Measurements from ENCODE around the gene COX14.
A peak's percentile ranks its signal among the peaks of the same experiment; 100 is the strongest.

COX14 gene

GRCh38 chr12:50111693-50112455 lies at the start of gene COX14:
TSS of gene COX14 (plus strand) at chr12:50112236. CDS start at chr12:50120044, 7,808 bp downstream.
- peak; percentile 94 for TF ChIP-seq CTCF (IDR thresholded peaks at IDR 0.05; ENCODE audit: control insufficient read depth, extremely low read depth, insufficient read depth)
- DNase-seq (ENCODE audit: low read depth), result peak; percentile 99
- peak within 1 kb of the TSS; percentile 99 for H3K4me3 ChIP-seq (ENCODE audit: low read depth, low read length)

GRCh38 chr12:50062728-50063460 lies 49.1 kb upstream of the COX14 start:
- TF ChIP-seq CTCF (IDR thresholded peaks at IDR 0.05; ENCODE audit: control insufficient read depth, extremely low read depth, insufficient read depth), result no peak

GRCh38 chr12:50065726-50066310 lies 46.2 kb upstream of the COX14 start:
- no peak for DNase-seq (ENCODE audit: low read depth)
- H3K4me3 ChIP-seq (ENCODE audit: low read depth, low read length), result no peak overlapping the region

More at GRCh38 chr12:50062728-50063460, 49.1 kb upstream of the COX14 start:
- no peak overlapping the region for H3K4me3 ChIP-seq (ENCODE audit: low read depth, low read length)
- DNase-seq (ENCODE audit: low read depth), result no peak

GRCh38 chr12:50066402-50066801 lies 45.6 kb upstream of the COX14 start:
- H3K4me3 ChIP-seq (ENCODE audit: low read depth, low read length), result no peak overlapping the region
- DNase-seq (ENCODE audit: low read depth), result no peak
- TF ChIP-seq CTCF (IDR thresholded peaks at IDR 0.05; ENCODE audit: control insufficient read depth, extremely low read depth, insufficient read depth), result no peak

More at GRCh38 chr12:50065726-50066310, 46.2 kb upstream of the COX14 start:
- TF ChIP-seq CTCF (IDR thresholded peaks at IDR 0.05; ENCODE audit: control insufficient read depth, extremely low read depth, insufficient read depth), result no peak

DNA sequence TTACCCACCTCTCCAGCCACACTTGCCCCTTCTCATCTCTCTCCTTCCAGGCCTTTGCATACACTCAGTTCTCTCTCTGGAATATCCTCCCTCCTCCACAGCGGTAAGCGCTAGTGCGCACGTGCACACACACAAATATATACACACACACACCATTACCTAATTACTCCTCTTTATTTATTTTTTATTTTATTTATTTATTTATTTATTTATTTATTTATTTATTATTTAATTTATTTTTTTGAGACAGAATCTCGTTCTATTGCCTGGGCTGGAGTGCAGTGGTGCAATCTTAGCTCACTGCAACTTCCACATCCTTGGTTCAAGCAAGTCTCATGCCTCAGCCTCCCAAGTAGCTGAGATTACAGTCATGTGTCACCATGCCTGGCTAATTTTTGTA lies 43.0 kb upstream of the COX14 start:
- no peak for TF ChIP-seq CTCF (IDR thresholded peaks at IDR 0.05; ENCODE audit: control insufficient read depth, extremely low read depth, insufficient read depth)
- DNase-seq (ENCODE audit: low read depth), result no peak

DNA sequence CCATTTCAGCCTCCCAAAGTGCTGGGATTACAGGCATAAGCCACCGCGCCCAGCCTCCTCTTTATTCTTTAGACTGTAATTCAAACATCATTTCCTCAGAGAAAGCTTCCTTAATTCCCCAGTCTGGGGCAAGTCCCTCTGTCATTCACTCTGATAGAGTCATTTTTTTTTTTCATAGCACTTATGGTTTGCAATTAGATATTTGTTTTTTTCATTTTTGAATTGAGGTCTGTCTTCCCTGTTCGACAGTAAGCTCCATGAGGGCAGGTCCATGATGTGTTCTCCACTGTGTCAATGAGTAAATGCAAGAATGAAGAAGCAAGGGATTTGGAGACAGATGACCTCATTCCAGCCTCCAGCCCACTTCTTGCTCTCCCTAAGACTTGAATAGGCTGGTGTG lies 42.5 kb upstream of the COX14 start:
- no peak for DNase-seq (ENCODE audit: low read depth)
- H3K4me3 ChIP-seq (ENCODE audit: low read depth, low read length), result no peak overlapping the region
- no peak for TF ChIP-seq CTCF (IDR thresholded peaks at IDR 0.05; ENCODE audit: control insufficient read depth, extremely low read depth, insufficient read depth)

More for the DNA sequence above, 43.0 kb upstream of the COX14 start:
- H3K4me3 ChIP-seq (ENCODE audit: low read depth, low read length), result no peak overlapping the region
